Nephron (organoid): ENCODE results near the gene RSPH1.
A peak's percentile ranks its signal among the peaks of the same experiment; 100 is the strongest.

Experiments
- H3K27ac Mint-ChIP-seq, 3 experiments: 2 replicates each; pipeline ENCODE4 v1.8.0; 2020; ENCODE audit warnings: mixed read lengths in 3 of 3, mild to moderate bottlenecking in 2 of 3, moderate library complexity in 1 of 3
- H3K27me3 Mint-ChIP-seq: 2 replicates; pipeline ENCODE4 v1.8.0; 2021; ENCODE audit warnings: low read depth, mild to moderate bottlenecking, moderate library complexity, mixed read lengths
- H3K36me3 Mint-ChIP-seq: 2 replicates; pipeline ENCODE4 v1.8.0; 2020; ENCODE audit warnings: low read depth, mixed read lengths
- H3K4me1 Mint-ChIP-seq: 2 replicates; pipeline ENCODE4 v1.8.0; 2020; ENCODE audit warnings: mixed read lengths
- H3K4me3 Mint-ChIP-seq, 3 experiments: 2 replicates each; pipeline ENCODE4 v1.8.0; 2020; ENCODE audit warnings: mild to moderate bottlenecking in 3 of 3, mixed read lengths in 3 of 3, moderate library complexity in 2 of 3
- H3K9me3 Mint-ChIP-seq: 2 replicates; pipeline ENCODE4 v1.8.0; 2020; ENCODE audit warnings: mixed read lengths
- CTCF ChIP-seq, 3 experiments: fragments of 200-600 bp; sonication (generic); IDR thresholded peaks; one replicate each; pipeline ENCODE4 v1.5.0; 2021; ENCODE audit warnings: antibody characterized with exemption in 3 of 3; ENCODE audit not compliant: unreplicated experiment in 3 of 3

The RSPH1 gene

GRCh38 chr21:42493109-42494060 lies 2.6 kb downstream of the RSPH1 start:
- no peaks in the 10 kb centered on the region for H3K36me3 Mint-ChIP-seq
- H3K27ac Mint-ChIP-seq = peak overlapping the region in 1 of 3 experiments; percentile 63
- no peaks in the 10 kb centered on the region for H3K9me3 Mint-ChIP-seq
- no peak overlapping the region for H3K4me3 Mint-ChIP-seq
- peaks cover 10% of the 10 kb centered on the region for H3K4me1 Mint-ChIP-seq
- peaks cover 25% of the 10 kb centered on the region for H3K27me3 Mint-ChIP-seq
- no peak for TF ChIP-seq CTCF (IDR thresholded peaks at IDR 0.05; ENCODE audit: unreplicated experiment in 3 of 3)

GRCh38 chr21:42492201-42492600 lies 3.8 kb downstream of the RSPH1 start:
- no peaks in the 10 kb centered on the region for H3K36me3 Mint-ChIP-seq
- peaks cover 9% of the 10 kb centered on the region for H3K4me1 Mint-ChIP-seq
- H3K27me3 Mint-ChIP-seq = peaks cover 32% of the 10 kb centered on the region
- H3K27ac Mint-ChIP-seq = peak overlapping the region; percentile 33 to 77 (median 63)
- TF ChIP-seq CTCF (IDR thresholded peaks at IDR 0.05; ENCODE audit: unreplicated experiment in 3 of 3) = no peak
- H3K9me3 Mint-ChIP-seq = no peaks in the 10 kb centered on the region
- H3K4me3 Mint-ChIP-seq = no peak overlapping the region

- Mint-ChIP-seq H3K27me3 (peaks cover 32% of the 10 kb centered on the region), H3K4me1 (peaks cover 4% of the 10 kb centered on the region), H3K9me3 (no peaks in the 10 kb centered on the region), H3K27ac (no peak overlapping the region), H3K4me3 (no peak overlapping the region), H3K36me3 (no peaks in the 10 kb centered on the region)
- TF ChIP-seq CTCF (IDR thresholded peaks at IDR 0.05; ENCODE audit: unreplicated experiment in 3 of 3) = no peak
Observed at GRCh38 chr21:42491328-42491727, 4.7 kb downstream of the RSPH1 start.

- no peaks in the 10 kb centered on the region for H3K9me3 Mint-ChIP-seq
- H3K4me1 Mint-ChIP-seq = peaks cover 4% of the 10 kb centered on the region
- no peak overlapping the region for H3K4me3 Mint-ChIP-seq
- H3K27ac Mint-ChIP-seq = no peak overlapping the region
- H3K27me3 Mint-ChIP-seq = peaks cover 30% of the 10 kb centered on the region
- no peak for TF ChIP-seq CTCF (IDR thresholded peaks at IDR 0.05; ENCODE audit: unreplicated experiment in 3 of 3)
- H3K36me3 Mint-ChIP-seq = no peaks in the 10 kb centered on the region
Observed at GRCh38 chr21:42490720-42491119, 5.3 kb downstream of the RSPH1 start.

- no peaks in the 10 kb centered on the region for H3K9me3 Mint-ChIP-seq
- H3K4me1 Mint-ChIP-seq = peaks cover 4% of the 10 kb centered on the region
- no peak for TF ChIP-seq CTCF (IDR thresholded peaks at IDR 0.05; ENCODE audit: unreplicated experiment in 3 of 3)
- peaks cover 31% of the 10 kb centered on the region for H3K27me3 Mint-ChIP-seq
- no peak overlapping the region for H3K4me3 Mint-ChIP-seq
- no peaks in the 10 kb centered on the region for H3K36me3 Mint-ChIP-seq
- no peak overlapping the region for H3K27ac Mint-ChIP-seq
Observed at GRCh38 chr21:42489991-42490390, 6.0 kb downstream of the RSPH1 start.
